GM23338 (cell line): Measurements from ENCODE around the gene IGF2BP3. TPM values are rescaled to one million over a fixed set of nuclear protein-coding genes. Genes with fewer than 3 reads are reported as not detected.

Source experiments
- ATAC-seq: fragments of 200-7000 bp; cut with Tn5 transposase; 3 replicates; pipeline ENCODE4 v1.9.1; 2020
- DNase-seq: peaks from one replicate; pipeline ENCODE4 v3.0.0-alpha.2; 2015; ENCODE audit warnings: low spot score
- H2AFZ ChIP-seq: fragments of 200-600 bp; sonication (generic); 2 replicates; pipeline ENCODE4 v1.8.0; 2016; ENCODE audit warnings: antibody characterized with exemption, mild to moderate bottlenecking, moderate library complexity
- H3F3A ChIP-seq: fragments of 200-600 bp; sonication (generic); replicated peaks from 2 replicates; pipeline ENCODE4 v1.8.0; 2017; ENCODE audit warnings: antibody characterized with exemption, mixed run types, low read depth
- H3K27ac ChIP-seq: fragments of 200-600 bp; sonication (generic); 2 replicates; pipeline ENCODE4 v1.6.1; 2016; ENCODE audit warnings: low read depth
- H3K27me3 ChIP-seq: fragments of 200-600 bp; sonication (generic); 2 replicates; pipeline ENCODE4 v1.8.0; 2016; ENCODE audit warnings: mild to moderate bottlenecking, mixed run types, moderate library complexity; ENCODE audit not compliant: insufficient read depth
- H3K36me3 ChIP-seq: fragments of 200-600 bp; sonication (generic); 2 replicates; pipeline ENCODE4 v1.8.0; 2016; ENCODE audit warnings: mild to moderate bottlenecking; ENCODE audit not compliant: insufficient read depth
- H3K4me1 ChIP-seq: fragments of 200-600 bp; sonication (generic); 2 replicates; pipeline ENCODE4 v1.8.0; 2016; ENCODE audit warnings: mild to moderate bottlenecking, moderate library complexity; ENCODE audit not compliant: insufficient read depth
- H3K4me2 ChIP-seq: fragments of 200-600 bp; sonication (generic); 2 replicates; pipeline ENCODE4 v1.7.1; 2017; ENCODE audit warnings: mixed run types
- H3K4me3 ChIP-seq: fragments of 200-600 bp; sonication (generic); 2 replicates; pipeline ENCODE4 v1.6.1; 2016; ENCODE audit warnings: mixed run types
- H3K79me2 ChIP-seq: fragments of 200-600 bp; sonication (generic); replicated peaks from 2 replicates; pipeline ENCODE4 v1.8.0; 2017; ENCODE audit warnings: mild to moderate bottlenecking; ENCODE audit not compliant: insufficient read depth
- H3K9me2 ChIP-seq: fragments of 200-600 bp; sonication (generic); 2 replicates; pipeline ENCODE4 v1.8.0; 2017; ENCODE audit not compliant: insufficient read depth
- H4K20me1 ChIP-seq: fragments of 200-600 bp; sonication (generic); replicated peaks from 2 replicates; pipeline ENCODE4 v1.8.0; 2017; ENCODE audit warnings: mild to moderate bottlenecking; ENCODE audit not compliant: insufficient read depth
- H3K27ac Mint-ChIP-seq: 2 replicates; pipeline ENCODE4 v1.8.0; 2020; ENCODE audit warnings: inconsistent platforms, mild to moderate bottlenecking, moderate library complexity, mixed read lengths
- H3K27me3 Mint-ChIP-seq: 3 replicates; pipeline ENCODE4 v1.8.0; 2022; ENCODE audit warnings: low read depth, mild to moderate bottlenecking, moderate library complexity, mixed read lengths, inconsistent platforms; ENCODE audit not compliant: insufficient read depth, poor library complexity
- H3K36me3 Mint-ChIP-seq: 3 replicates; pipeline ENCODE4 v1.8.0; 2021; ENCODE audit warnings: low read depth, mild to moderate bottlenecking, inconsistent platforms, moderate library complexity, mixed read lengths
- H3K4me1 Mint-ChIP-seq: 3 replicates; pipeline ENCODE4 v1.8.0; 2020; ENCODE audit warnings: mild to moderate bottlenecking, inconsistent platforms, mixed read lengths
- H3K4me3 Mint-ChIP-seq: 3 replicates; pipeline ENCODE4 v1.8.0; 2021; ENCODE audit warnings: moderate library complexity, mild to moderate bottlenecking, inconsistent platforms, mixed read lengths
- H3K9me3 Mint-ChIP-seq: 3 replicates; pipeline ENCODE4 v1.8.0; 2020; ENCODE audit warnings: moderate library complexity, mild to moderate bottlenecking, inconsistent platforms, mixed read lengths
- ETS1 ChIP-seq: IDR thresholded peaks from 2 replicates; pipeline ENCODE4 v1.6.1; 2016; ENCODE audit warnings: antibody characterized with exemption
- EZH2phosphoT487 ChIP-seq: fragments of 200-600 bp; sonication (generic); IDR thresholded peaks from one replicate; pipeline ENCODE4 v1.8.1; 2018; ENCODE audit warnings: antibody characterized with exemption; ENCODE audit not compliant: unreplicated experiment
- JUNB ChIP-seq: IDR thresholded peaks from one replicate; pipeline ENCODE4 v1.6.1; 2016; ENCODE audit warnings: antibody characterized with exemption; ENCODE audit not compliant: unreplicated experiment
- NANOG ChIP-seq: IDR thresholded peaks from 2 replicates; pipeline ENCODE4 v1.6.1; 2016; ENCODE audit warnings: antibody characterized with exemption, borderline replicate concordance
- POLR2AphosphoS5 ChIP-seq: IDR thresholded peaks from 2 replicates; pipeline ENCODE4 v1.6.1; 2016; ENCODE audit warnings: antibody characterized with exemption, low read depth
- STAT1 ChIP-seq: IDR thresholded peaks from one replicate; pipeline ENCODE4 v1.6.1; 2016; ENCODE audit warnings: antibody characterized with exemption; ENCODE audit not compliant: unreplicated experiment
- ZNF114 ChIP-seq: fragments of 250-450 bp; sonication (Bioruptor Pico); IDR thresholded peaks from 2 replicates; pipeline ENCODE4 v1.5.0; 2020; ENCODE audit warnings: mild to moderate bottlenecking, moderate library complexity
- ZNF462 ChIP-seq: fragments of 250-450 bp; sonication (Bioruptor Pico); IDR thresholded peaks from 2 replicates; pipeline ENCODE4 v1.5.0; 2020; ENCODE audit warnings: mild to moderate bottlenecking, moderate library complexity
- polyA plus RNA-seq: library from polyadenylated mRNA; unstranded; fragments of >200 nt; fragmentation: Nextera tagmentation; extraction: Ambion mirVana; gene quantifications from 2 replicates; pipeline ENCODE4 v1.2.1, GENCODE V29; 2016
- total RNA-seq: library from RNA; depleted of rRNA; stranded (reverse); fragments of >200 nt; shearing (Covaris generic); gene quantifications from 2 replicates; pipeline ENCODE4 v1.2.3, GENCODE V29; 2014

The IGF2BP3 gene
- total and polyA plus RNA-seq, 2 experiments from 2014 or later, result 52.0 to 183 TPM

GRCh38 chr7:23347033-23347681 lies 123.1 kb downstream of the IGF2BP3 start:
- Histone ChIP-seq H3K27me3 (no peaks in the 10 kb centered on the region), H3K79me2 (0 out of 2 replicates have a peak, but pooled peaks cover 8% of the 10 kb centered on the region), H3K36me3 (peaks cover 53% of the 10 kb centered on the region; the same call in 1 of the 2 replicates), H3K9me2 (no peaks in the 10 kb centered on the region), H3K4me1 (no peaks in the 10 kb centered on the region), H3K27ac (peak overlapping the region; percentile 67; the same call in 1 of the 2 replicates), H3F3A (peaks cover 11% of the 10 kb centered on the region; the same call in 1 of the 2 replicates), H3K4me3 (no peak overlapping the region), H3K4me2 (no peak overlapping the region), H2AFZ (no peak overlapping the region), H4K20me1 (peaks cover 24% of the 10 kb centered on the region; the same call in 1 of the 2 replicates)
- no peak overlapping the region for H3K4me3 Mint-ChIP-seq
- H3K9me3 Mint-ChIP-seq, result no peaks in the 10 kb centered on the region
- no peak for TF ChIP-seq ZNF114 (CRISPR knock-in tag)
- no peak for TF ChIP-seq STAT1
- TF ChIP-seq JUNB, result no peak
- no peak for TF ChIP-seq ETS1
- H3K27ac Mint-ChIP-seq, result 0 out of 2 replicates have a peak overlapping the region, but pooled peaks have one; percentile 29
- ATAC-seq, result no peak
- H3K27me3 Mint-ChIP-seq, result peaks cover 8% of the 10 kb centered on the region
- peaks cover 75% of the 10 kb centered on the region for H3K36me3 Mint-ChIP-seq
- no peak for DNase-seq
- H3K4me1 Mint-ChIP-seq, result peaks cover 16% of the 10 kb centered on the region

GRCh38 chr7:23346316-23346715 lies 124.0 kb downstream of the IGF2BP3 start:
- ATAC-seq (no peak), DNase-seq (no peak)
- peaks cover 14% of the 10 kb centered on the region for H3K4me1 Mint-ChIP-seq
- Histone ChIP-seq H3F3A (peaks cover 11% of the 10 kb centered on the region; the same call in 1 of the 2 replicates), H3K27me3 (no peaks in the 10 kb centered on the region), H3K4me2 (no peak overlapping the region), H2AFZ (no peak overlapping the region), H3K4me3 (no peak overlapping the region), H3K9me2 (no peaks in the 10 kb centered on the region), H3K36me3 (peaks cover 59% of the 10 kb centered on the region; the same call in 1 of the 2 replicates), H3K27ac (no peak overlapping the region), H4K20me1 (peaks cover 24% of the 10 kb centered on the region; the same call in 1 of the 2 replicates), H3K4me1 (no peaks in the 10 kb centered on the region), H3K79me2 (0 out of 2 replicates have a peak, but pooled peaks cover 8% of the 10 kb centered on the region)
- H3K9me3 Mint-ChIP-seq, result no peaks in the 10 kb centered on the region
- H3K4me3 Mint-ChIP-seq, result no peak overlapping the region
- peaks cover 8% of the 10 kb centered on the region for H3K27me3 Mint-ChIP-seq
- peaks cover 80% of the 10 kb centered on the region for H3K36me3 Mint-ChIP-seq
- H3K27ac Mint-ChIP-seq, result no peak overlapping the region
- TF ChIP-seq JUNB (no peak), NANOG (no peak), ETS1 (no peak), EZH2phosphoT487 (no peak), ZNF462 (CRISPR knock-in tag) (no peak), POLR2AphosphoS5 (no peak)
